AG04449 (cell line): ENCODE data around the gene PKN2.

Source experiments
- CTCF ChIA-PET: fragments of 350-600 bp; formaldehyde crosslinking; extraction: SDS; loops from one replicate; lab custom pipeline; 2021; ENCODE audit warnings: antibody characterized with exemption; lab: Yijun Ruan, JAX
- POLR2A ChIA-PET: fragments of 400-600, 350-600 bp; formaldehyde crosslinking; extraction: SDS; loops from one replicate; lab custom pipeline; 2020; ENCODE audit warnings: antibody characterized with exemption, inconsistent platforms; lab: Yijun Ruan, JAX
- DNase-seq: peaks from one replicate; pipeline ENCODE4 v3.0.0-alpha.2; 2010; ENCODE audit warnings: low read depth, low spot score
- H3K4me3 ChIP-seq: 2 replicates; pipeline ENCODE4 v1.5.1; 2011; ENCODE audit warnings: low read depth, mild to moderate bottlenecking, control low read depth, low read length
- TF ChIP-seq, protein P1 (sequence below): IDR thresholded peaks from one replicate; pipeline ENCODE4 v1.5.1; 2011; ENCODE audit warnings: mild to moderate bottlenecking, moderate library complexity, low read length, control low read depth, inconsistent platforms; ENCODE audit not compliant: insufficient read depth; ENCODE audit errors: missing control alignments

Gene PKN2

DNA sequence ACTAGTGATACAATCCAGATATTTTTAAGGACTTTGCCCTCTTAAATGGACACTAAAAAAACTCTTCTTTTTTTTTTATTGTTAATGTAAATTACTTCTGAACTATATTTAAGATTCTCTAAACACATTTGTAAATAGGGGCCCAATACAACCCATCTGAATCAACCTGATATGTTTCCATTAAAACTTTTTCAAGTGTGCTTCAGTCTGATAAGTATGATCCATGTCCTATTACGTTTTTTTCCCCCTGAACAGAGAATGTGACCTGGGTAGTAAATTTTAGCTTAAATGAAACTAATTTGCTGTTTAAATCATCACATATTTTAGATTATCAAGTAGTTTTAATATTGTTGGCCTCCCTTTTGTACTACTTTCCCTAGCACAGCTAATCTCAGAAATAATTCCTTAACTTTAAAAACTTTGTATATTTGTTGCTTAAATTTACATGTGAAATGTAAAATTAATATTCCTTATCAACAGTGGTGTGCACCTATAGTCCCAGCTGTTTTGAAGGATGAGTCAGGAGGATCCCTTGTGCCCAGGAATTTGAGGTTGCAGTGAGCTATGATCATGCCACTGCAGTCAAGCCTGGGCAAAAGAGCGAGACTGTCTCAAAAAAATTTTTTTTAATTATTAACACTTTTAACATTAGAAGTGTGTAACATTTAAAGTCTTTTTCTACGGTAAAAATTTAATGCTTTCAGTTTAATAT is 3.0 kb upstream of the PKN2 start:
- no peak overlapping the region for H3K4me3 ChIP-seq
- CTCF ChIA-PET, result interaction anchor here (1.3 kb wide), 1 partner anchor 23 kb away, joined by 4 read pairs; no protein-coding TSS in a partner anchor
- TF ChIP-seq, protein P1, sequence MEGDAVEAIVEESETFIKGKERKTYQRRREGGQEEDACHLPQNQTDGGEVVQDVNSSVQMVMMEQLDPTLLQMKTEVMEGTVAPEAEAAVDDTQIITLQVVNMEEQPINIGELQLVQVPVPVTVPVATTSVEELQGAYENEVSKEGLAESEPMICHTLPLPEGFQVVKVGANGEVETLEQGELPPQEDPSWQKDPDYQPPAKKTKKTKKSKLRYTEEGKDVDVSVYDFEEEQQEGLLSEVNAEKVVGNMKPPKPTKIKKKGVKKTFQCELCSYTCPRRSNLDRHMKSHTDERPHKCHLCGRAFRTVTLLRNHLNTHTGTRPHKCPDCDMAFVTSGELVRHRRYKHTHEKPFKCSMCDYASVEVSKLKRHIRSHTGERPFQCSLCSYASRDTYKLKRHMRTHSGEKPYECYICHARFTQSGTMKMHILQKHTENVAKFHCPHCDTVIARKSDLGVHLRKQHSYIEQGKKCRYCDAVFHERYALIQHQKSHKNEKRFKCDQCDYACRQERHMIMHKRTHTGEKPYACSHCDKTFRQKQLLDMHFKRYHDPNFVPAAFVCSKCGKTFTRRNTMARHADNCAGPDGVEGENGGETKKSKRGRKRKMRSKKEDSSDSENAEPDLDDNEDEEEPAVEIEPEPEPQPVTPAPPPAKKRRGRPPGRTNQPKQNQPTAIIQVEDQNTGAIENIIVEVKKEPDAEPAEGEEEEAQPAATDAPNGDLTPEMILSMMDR, result no peak
- DNase-seq, result no peak
- POLR2A ChIA-PET, result no interaction called here

DNA sequence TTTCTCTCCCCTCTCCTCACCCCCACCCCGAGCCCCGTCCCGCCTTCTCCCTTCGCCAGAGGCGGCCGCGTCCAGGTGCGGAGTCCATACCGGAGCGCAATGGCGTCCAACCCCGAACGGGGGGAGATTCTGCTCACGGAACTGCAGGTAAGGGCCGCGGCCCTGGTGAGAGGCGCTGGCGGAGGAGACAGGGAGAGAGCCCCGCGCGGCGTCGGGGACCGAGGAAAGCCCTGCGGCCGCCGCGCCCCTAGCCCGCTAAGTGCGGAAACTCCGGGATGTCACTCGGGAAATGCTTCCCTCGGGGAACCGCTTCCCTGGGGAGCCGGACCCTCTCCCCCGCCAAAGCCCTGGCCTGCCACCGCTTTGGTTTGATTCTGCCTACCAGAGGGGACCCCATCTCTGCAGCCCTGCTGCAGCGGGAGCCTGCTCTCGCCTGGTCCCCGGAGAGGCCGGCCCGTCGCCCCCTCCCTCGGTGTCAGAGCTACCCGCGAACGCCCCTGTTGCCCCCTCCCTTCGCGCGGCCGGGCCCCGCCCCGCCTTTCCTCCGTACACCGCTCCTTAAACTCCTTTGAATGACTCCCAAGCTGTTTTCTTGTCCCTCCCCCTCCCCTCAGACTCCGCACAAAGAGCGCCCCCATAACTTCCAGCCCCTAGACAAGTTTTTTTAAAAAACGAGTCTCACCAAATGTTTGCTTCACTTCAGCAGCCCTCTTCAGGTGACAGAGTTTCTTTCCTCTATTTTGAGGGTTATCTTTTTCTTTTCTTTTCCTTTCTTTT is 597 bp downstream of the PKN2 start:
- DNase-seq, result no peak
- ChIA-PET POLR2A (interaction anchor here (0.6 to 1.7 kb wide), 4 partner anchors 11 to 206 kb away, joined by 3 to 6 read pairs (median 5); partner anchors contain the start of gene GTF2B), CTCF (interaction anchor here (1.1 to 4.9 kb wide), 8 partner anchors 10 to 192 kb away, joined by 3 to 25 read pairs (median 4); no protein-coding TSS in a partner anchor)
- peak overlapping the region; percentile 79 for H3K4me3 ChIP-seq
- TF ChIP-seq, protein P1, result peak; percentile 1

DNA sequence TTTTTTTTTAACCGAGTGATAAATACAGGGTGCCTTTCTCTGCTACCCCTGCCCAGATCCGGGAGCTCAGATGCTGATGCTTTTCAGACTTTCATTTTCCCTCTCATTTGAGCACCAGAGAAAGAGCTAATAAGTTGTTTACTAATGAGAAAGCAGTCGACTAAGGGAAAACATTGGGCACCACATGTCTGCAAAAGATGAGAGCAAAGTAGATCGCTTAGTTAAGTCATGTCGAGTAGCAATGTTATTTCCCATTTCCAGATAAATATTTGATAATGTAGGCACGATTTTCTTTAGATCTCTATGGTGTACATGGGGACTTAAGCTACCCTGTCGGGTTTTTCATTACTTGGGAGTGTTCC is 1.2 kb downstream of the PKN2 start:
- H3K4me3 ChIP-seq, result peak overlapping the region; percentile 79
- ChIA-PET CTCF (interaction anchor here (0.8 to 4.9 kb wide), 8 partner anchors 9 to 191 kb away, joined by 3 to 25 read pairs (median 3); no protein-coding TSS in a partner anchor), POLR2A (interaction anchor here (0.6 to 1.3 kb wide), 3 partner anchors 10 to 205 kb away, joined by 3 to 6 read pairs (median 5); no protein-coding TSS in a partner anchor)
- TF ChIP-seq, protein P1, result no peak
- no peak for DNase-seq

DNA sequence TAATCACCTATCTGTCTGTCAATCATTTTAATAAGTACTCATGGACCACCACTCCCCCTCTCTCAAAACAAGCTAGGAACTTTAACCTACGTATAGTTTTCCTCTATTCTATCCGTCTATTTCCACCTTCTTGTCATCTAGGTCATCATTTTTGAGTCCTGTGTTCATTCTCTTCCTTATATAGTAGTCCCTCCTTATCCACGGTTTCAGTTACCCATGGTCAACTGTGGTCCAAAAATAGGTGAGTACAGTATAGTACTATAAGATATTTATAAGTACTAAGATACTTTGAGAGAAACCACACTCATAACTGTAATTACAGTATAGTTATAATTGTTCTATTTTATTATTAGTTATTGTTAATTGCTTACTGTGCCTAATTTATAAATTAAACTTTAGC is 7.5 kb downstream of the PKN2 start:
- no peak for DNase-seq
- ChIA-PET POLR2A (interaction anchor here (0.6 kb wide), 1 partner anchor 44 kb away, joined by 3 read pairs; no protein-coding TSS in a partner anchor), CTCF (no interaction called here)
- TF ChIP-seq, protein P1, result no peak
- no peak overlapping the region for H3K4me3 ChIP-seq

DNA sequence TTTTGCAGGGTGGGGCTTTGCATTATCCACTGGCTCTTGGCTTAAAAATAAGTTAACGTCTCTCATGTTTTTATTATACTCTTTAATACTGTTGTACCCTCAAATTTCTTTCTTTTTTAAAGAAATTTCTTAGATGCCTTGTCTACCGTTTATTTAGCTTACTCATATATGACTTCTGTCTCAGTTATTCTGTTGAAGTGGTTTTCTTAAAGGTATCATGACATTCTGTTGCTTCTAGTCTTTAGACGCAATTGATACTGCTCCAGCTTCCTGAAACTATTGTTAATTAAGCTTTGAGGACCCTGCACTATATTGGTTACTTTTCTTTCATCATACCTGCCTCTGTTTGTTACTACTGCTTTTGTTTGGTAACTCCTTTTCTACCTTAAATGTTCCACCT is 11.7 kb downstream of the PKN2 start:
- no peak for DNase-seq
- ChIA-PET POLR2A (interaction anchor here (1.1 to 1.5 kb wide), 2 partner anchors 11 to 12 kb away, joined by 4 to 6 read pairs; partner anchors contain the start of gene PKN2), CTCF (interaction anchor here (1.3 to 3.6 kb wide), 2 partner anchors 10 to 40 kb away, joined by 3 to 25 read pairs; partner anchors contain the start of gene PKN2)
- TF ChIP-seq, protein P1, result no peak
- no peak overlapping the region for H3K4me3 ChIP-seq
